B cell (primary cell): Measurements from ENCODE around the gene IFNGR1. TPM values are rescaled to one million over a fixed set of nuclear protein-coding genes. Genes with fewer than 3 reads are reported as not detected.

Source experiments
- ATAC-seq: fragments of 200-7000 bp; cut with Tn5 transposase; one replicate; pipeline ENCODE4 v1.10.0; 2021; ENCODE audit warnings: low read depth, mild to moderate bottlenecking, moderate number of reproducible peaks, moderate library complexity
- CTCF ChIA-PET: fragments of 350-600 bp; sonication (Branson Sonifier 250); formaldehyde crosslinking; loops from one replicate; lab custom pipeline; 2021; ENCODE audit warnings: antibody characterized with exemption, inconsistent platforms; lab: Charles Lee
- POLR2A ChIA-PET: fragments of 350-600 bp; sonication (Branson Sonifier 250); formaldehyde crosslinking; loops from one replicate; lab custom pipeline; 2021; ENCODE audit warnings: antibody characterized with exemption; lab: Charles Lee
- DNase-seq: peaks from one replicate; pipeline ENCODE4 v3.0.0; 2013
- H2AFZ ChIP-seq: 2 replicates; pipeline ENCODE4 v1.6.1; 2012; ENCODE audit warnings: mild to moderate bottlenecking, low read depth, low read length; ENCODE audit not compliant: insufficient read depth, poor library complexity, severe bottlenecking
- H3K27ac ChIP-seq, 2 donors: 1 replicate in 1 of 2; 2 replicates in 1 of 2; pipeline ENCODE4 v1.5.1; 2012 to 2013; ENCODE audit warnings: low read length in 2 of 2, mild to moderate bottlenecking in 2 of 2, moderate library complexity in 1 of 2
- H3K27me3 ChIP-seq, 4 experiments: fragments of 200-600 bp in 1 of 4; sonication (generic) in 1 of 4; replicated peaks in 1 of 4; 1 replicate in 2 of 4; 2 replicates in 2 of 4; pipeline versions ENCODE4 v1.6.1 to v1.7.0; 2013 to 2016; ENCODE audit warnings: low read length in 3 of 4, mild to moderate bottlenecking in 2 of 4, mixed read lengths in 1 of 4, moderate library complexity in 1 of 4; ENCODE audit not compliant: insufficient read depth in 4 of 4, control insufficient read depth in 3 of 4; ENCODE audit errors: control extremely low read depth in 1 of 4
- H3K36me3 ChIP-seq, 2 experiments: replicated peaks in 1 of 2; 1 replicate in 1 of 2; 2 replicates in 1 of 2; pipeline versions ENCODE4 v1.6.1 to v1.7.1; 2013; ENCODE audit warnings: low read length in 1 of 2; ENCODE audit not compliant: insufficient read depth in 2 of 2, control insufficient read depth in 1 of 2; ENCODE audit errors: control extremely low read depth in 1 of 2, extremely low read depth in 1 of 2
- H3K4me1 ChIP-seq, 2 donors: fragments of 200-600 bp in 1 of 2; sonication (generic) in 1 of 2; 1 replicate in 1 of 2; 2 replicates in 1 of 2; pipeline versions ENCODE4 v1.5.1 to v1.6.1; 2013 to 2017; ENCODE audit warnings: low read length in 2 of 2; ENCODE audit not compliant: control insufficient read depth in 2 of 2, insufficient read depth in 2 of 2
- H3K4me2 ChIP-seq: replicated peaks from 2 replicates; pipeline ENCODE3; 2012; ENCODE audit warnings: mild to moderate bottlenecking, low read depth, low read length; ENCODE audit not compliant: poor library complexity, severe bottlenecking
- H3K4me3 ChIP-seq, 5 experiments: fragments of 200-600 bp in 1 of 5; sonication (generic) in 1 of 5; 1 replicate in 3 of 5; 2 replicates in 2 of 5; pipeline versions ENCODE4 v1.5.1 to v1.7.0; 2011 to 2016; ENCODE audit warnings: low read length in 4 of 5, mild to moderate bottlenecking in 4 of 5, low read depth in 2 of 5, control low read depth in 1 of 5, moderate library complexity in 1 of 5; ENCODE audit not compliant: insufficient read depth in 1 of 5; ENCODE audit errors: control extremely low read depth in 1 of 5, extremely low read depth in 1 of 5
- H3K79me2 ChIP-seq: fragments of 200-600 bp; sonication (generic); one replicate; pipeline ENCODE4 v1.6.0; 2016; ENCODE audit warnings: low read length; ENCODE audit not compliant: control insufficient read depth, insufficient read depth
- H3K9ac ChIP-seq: fragments of 200-600 bp; sonication (generic); 2 replicates; pipeline ENCODE4 v1.6.1; 2017; ENCODE audit warnings: mild to moderate bottlenecking, low read length, moderate library complexity
- H3K9me3 ChIP-seq, 3 donors: one replicate each; pipeline versions ENCODE4 v1.6.1 to v1.7.1; 2013; ENCODE audit warnings: low read length in 2 of 3; ENCODE audit not compliant: control insufficient read depth in 2 of 3, insufficient read depth in 1 of 3; ENCODE audit errors: control extremely low read depth in 1 of 3
- H4K20me1 ChIP-seq: 2 replicates; pipeline ENCODE4 v1.6.0; 2012; ENCODE audit warnings: mild to moderate bottlenecking, low read length; ENCODE audit not compliant: insufficient read depth, control insufficient read depth, poor library complexity, severe bottlenecking
- H3K27ac Mint-ChIP-seq: one replicate; pipeline ENCODE4 v1.8.0; 2021; ENCODE audit warnings: mixed read lengths
- H3K27me3 Mint-ChIP-seq: one replicate; pipeline ENCODE4 v1.8.0; 2021; ENCODE audit warnings: mixed read lengths
- H3K4me1 Mint-ChIP-seq: one replicate; pipeline ENCODE4 v1.8.0; 2021; ENCODE audit warnings: mixed read lengths
- H3K4me3 Mint-ChIP-seq: one replicate; pipeline ENCODE4 v1.8.0; 2021; ENCODE audit warnings: mixed read lengths
- H3K9me3 Mint-ChIP-seq: one replicate; pipeline ENCODE4 v1.8.0; 2022; ENCODE audit warnings: mixed read lengths; ENCODE audit not compliant: insufficient read depth
- EZH2 ChIP-seq: IDR thresholded peaks from 2 replicates; pipeline ENCODE4 v1.6.1; 2012; ENCODE audit warnings: borderline replicate concordance, low read depth, mild to moderate bottlenecking, moderate library complexity, low read length; ENCODE audit not compliant: insufficient read depth, poor library complexity, severe bottlenecking
- WGBS: methylation state at CpG from one replicate; pipeline ENCODE4 v1.1.5; 2013; ENCODE audit warnings: missing lambda C conversion rate; ENCODE audit not compliant: insufficient coverage; 5-methylcytosine and 5-hydroxymethylcytosine counted together
- intact Hi-C: fragments of 100-400 bp; cut with micrococcal nuclease; formaldehyde crosslinking; loops from one replicate; pipeline ENCODE4 v1.10.0; 2022
- polyA plus RNA-seq: library from polyadenylated mRNA; depleted of rRNA; stranded (reverse); fragments of >200 nt; gene quantifications from 2 replicates; pipeline ENCODE4 v1.2.3, GENCODE V29; 2012
- total RNA-seq, 2 donors: library from RNA; stranded (reverse); fragments of 120-200 nt in 1 of 2; gene quantifications; 1 replicate in 1 of 2; 2 replicates in 1 of 2; pipeline versions ENCODE4 v1.2.3 to v1.2.4, GENCODE V29; 2013 to 2022
- TF ChIP-seq, protein P1 (sequence below): fragments of 200-600 bp; IDR thresholded peaks from one replicate; pipeline ENCODE4 v1.8.0; 2022; ENCODE audit warnings: antibody characterized with exemption, mild to moderate bottlenecking

IFNGR1 gene
- total and polyA plus RNA-seq, 2 donors (not counting 1 experiment from before 2014, with no cell fraction given): 24.5 to 48.2 TPM

DNA sequence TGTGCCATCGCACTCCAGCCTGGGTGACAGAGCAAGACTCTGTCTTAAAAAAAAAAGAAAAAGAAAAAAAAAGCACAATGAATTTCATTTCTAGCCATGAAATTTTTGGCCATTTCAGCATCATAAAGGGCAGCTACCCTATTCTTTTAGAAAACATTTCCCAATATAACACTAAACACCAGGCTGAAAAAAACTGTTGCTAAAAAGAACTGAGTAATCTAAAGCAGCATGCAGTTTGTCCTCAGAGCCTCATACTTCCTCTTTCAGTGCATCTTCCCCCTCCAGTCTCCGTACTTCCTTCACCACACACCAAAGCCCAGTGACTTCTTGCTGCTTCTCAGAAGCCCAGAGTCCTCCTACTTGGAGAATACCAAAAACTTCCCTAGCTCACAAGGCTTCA, 5.6 kb upstream of the IFNGR1 start:
- ChIA-PET POLR2A (interaction anchor here (2.5 kb wide), 1 partner anchor 122 kb away, joined by 8 read pairs; no protein-coding TSS in a partner anchor), CTCF (interaction anchor here (1.0 to 2.5 kb wide), 7 partner anchors 9 to 191 kb away, joined by 3 to 12 read pairs (median 5); no protein-coding TSS in a partner anchor)
- peak overlapping the region; percentile 37 to 52 for H3K27ac ChIP-seq
- Mint-ChIP-seq H3K27ac (peak overlapping the region; percentile 88), H3K9me3 (no peaks in the 10 kb centered on the region), H3K27me3 (no peaks in the 10 kb centered on the region), H3K4me3 (peak overlapping the region; percentile 66), H3K4me1 (peaks cover 70% of the 10 kb centered on the region)
- no peaks in the 10 kb centered on the region for H4K20me1 ChIP-seq
- H2AFZ ChIP-seq: no peak overlapping the region
- ATAC-seq (peak; percentile 79), DNase-seq (peak; percentile 80)
- intact Hi-C loops: loop anchor here (5.0 kb wide), 1 partner anchor 1178 kb away; the partner anchor contains the start of gene HEBP2
- WGBS: 0% methylated on average over 1 of the region's 2 CpGs
- H3K4me2 ChIP-seq: peak overlapping the region; percentile 52
- H3K27me3 ChIP-seq: no peaks in the 10 kb centered on the region
- H3K9me3 ChIP-seq: no peaks in the 10 kb centered on the region
- peak overlapping the region in 1 of 5 experiments; percentile 8 for H3K4me3 ChIP-seq
- TF ChIP-seq, protein P1, sequence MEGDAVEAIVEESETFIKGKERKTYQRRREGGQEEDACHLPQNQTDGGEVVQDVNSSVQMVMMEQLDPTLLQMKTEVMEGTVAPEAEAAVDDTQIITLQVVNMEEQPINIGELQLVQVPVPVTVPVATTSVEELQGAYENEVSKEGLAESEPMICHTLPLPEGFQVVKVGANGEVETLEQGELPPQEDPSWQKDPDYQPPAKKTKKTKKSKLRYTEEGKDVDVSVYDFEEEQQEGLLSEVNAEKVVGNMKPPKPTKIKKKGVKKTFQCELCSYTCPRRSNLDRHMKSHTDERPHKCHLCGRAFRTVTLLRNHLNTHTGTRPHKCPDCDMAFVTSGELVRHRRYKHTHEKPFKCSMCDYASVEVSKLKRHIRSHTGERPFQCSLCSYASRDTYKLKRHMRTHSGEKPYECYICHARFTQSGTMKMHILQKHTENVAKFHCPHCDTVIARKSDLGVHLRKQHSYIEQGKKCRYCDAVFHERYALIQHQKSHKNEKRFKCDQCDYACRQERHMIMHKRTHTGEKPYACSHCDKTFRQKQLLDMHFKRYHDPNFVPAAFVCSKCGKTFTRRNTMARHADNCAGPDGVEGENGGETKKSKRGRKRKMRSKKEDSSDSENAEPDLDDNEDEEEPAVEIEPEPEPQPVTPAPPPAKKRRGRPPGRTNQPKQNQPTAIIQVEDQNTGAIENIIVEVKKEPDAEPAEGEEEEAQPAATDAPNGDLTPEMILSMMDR: no peak
- no peak for TF ChIP-seq EZH2
- H3K36me3 ChIP-seq: no peaks in the 10 kb centered on the region
- H3K4me1 ChIP-seq: peaks cover 57 to 65% of the 10 kb centered on the region in 2 donors
- peaks cover 30% of the 10 kb centered on the region for H3K79me2 ChIP-seq
- H3K9ac ChIP-seq: no peak overlapping the region

DNA sequence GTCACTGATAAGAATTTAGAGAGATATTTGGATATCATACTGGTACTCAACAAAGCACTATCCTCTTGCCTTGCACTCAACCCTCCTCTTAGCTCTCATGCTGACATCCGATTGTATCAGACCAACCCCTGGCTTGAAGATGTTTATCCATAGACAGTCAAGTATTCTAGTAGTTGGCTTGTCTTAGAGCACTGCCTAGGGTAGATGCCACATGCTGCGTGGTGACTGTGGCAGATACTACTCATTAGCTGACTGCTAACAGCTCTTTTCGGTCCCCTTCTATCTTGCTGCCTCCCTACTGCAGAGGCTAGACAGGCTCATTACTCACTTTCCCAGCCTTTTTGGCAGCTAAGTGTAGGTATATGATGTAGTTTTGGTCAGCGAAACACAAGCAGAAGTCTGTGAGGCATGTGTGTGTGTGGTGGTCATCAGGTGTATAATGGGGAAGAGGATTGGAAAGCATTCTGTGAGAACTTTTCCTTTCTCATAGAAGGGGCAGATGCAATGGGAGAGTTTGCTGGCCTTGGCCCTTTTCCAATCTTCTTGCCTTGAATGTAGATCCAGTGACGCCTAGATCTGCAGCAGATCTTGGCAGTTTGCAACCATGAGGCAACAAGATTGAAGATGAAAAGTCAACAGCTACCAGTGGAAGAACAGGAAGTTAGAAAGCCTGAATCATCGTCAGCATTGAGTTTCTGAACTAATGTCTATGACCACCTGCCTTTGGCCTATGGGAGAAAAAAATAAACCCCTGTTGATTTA, 4.4 kb upstream of the IFNGR1 start:
- H3K9me3 Mint-ChIP-seq: no peaks in the 10 kb centered on the region
- TF ChIP-seq, protein P1: no peak
- H3K4me1 Mint-ChIP-seq: peaks cover 67% of the 10 kb centered on the region
- DNase-seq: peak; percentile 49
- ATAC-seq: no peak
- 67% methylated on average over 3 of the region's 6 CpGs for WGBS
- ChIA-PET POLR2A (interaction anchor here (0.5 to 2.5 kb wide), 5 partner anchors 42 to 1806 kb away, joined by 4 to 13 read pairs (median 8); no protein-coding TSS in a partner anchor), CTCF (interaction anchor here (0.8 to 3.7 kb wide), 15 partner anchors 8 to 418 kb away, joined by 3 to 16 read pairs (median 5); no protein-coding TSS in a partner anchor)
- H2AFZ ChIP-seq: no peak overlapping the region
- peak overlapping the region; percentile 88 for H3K27ac Mint-ChIP-seq
- H4K20me1 ChIP-seq: no peaks in the 10 kb centered on the region
- no peaks in the 10 kb centered on the region for H3K27me3 Mint-ChIP-seq
- peak overlapping the region; percentile 52 for H3K4me2 ChIP-seq
- intact Hi-C loops: loop anchor here (5.0 kb wide), 1 partner anchor 1179 kb away; the partner anchor contains the start of gene HEBP2
- no peaks in the 10 kb centered on the region for H3K27me3 ChIP-seq
- peak overlapping the region; percentile 66 for H3K4me3 Mint-ChIP-seq
- peaks cover 61 to 68% of the 10 kb centered on the region in 2 donors for H3K4me1 ChIP-seq
- H3K9me3 ChIP-seq: no peaks in the 10 kb centered on the region
- H3K79me2 ChIP-seq: peaks cover 42% of the 10 kb centered on the region
- no peak overlapping the region for H3K9ac ChIP-seq
- peak overlapping the region; percentile 37 to 52 for H3K27ac ChIP-seq
- peak overlapping the region in 1 of 5 experiments; percentile 8 for H3K4me3 ChIP-seq
- no peaks in the 10 kb centered on the region for H3K36me3 ChIP-seq
